ENCODE results near the gene IRF2.

The IRF2 gene

GRCh38 chr4:184404047-184404446 lies 70.3 kb downstream of the IRF2 start:
- DNase-seq = no peak

- no peak for DNase-seq
Observed at GRCh38 chr4:184403384-184403781, 71.0 kb downstream of the IRF2 start.

- DNase-seq = no peak
Observed at GRCh38 chr4:184402740-184403383, 71.5 kb downstream of the IRF2 start.

- no peak for DNase-seq
Observed at GRCh38 chr4:184402239-184402638, 72.1 kb downstream of the IRF2 start.

GRCh38 chr4:184401397-184402171 lies 72.8 kb downstream of the IRF2 start:
- no peak for DNase-seq

- DNase-seq = no peak
Observed at GRCh38 chr4:184400891-184401290, 73.5 kb downstream of the IRF2 start.

- no peak for DNase-seq
Observed at GRCh38 chr4:184400375-184400870, 73.9 kb downstream of the IRF2 start.

GRCh38 chr4:184399512-184399908 lies 74.8 kb downstream of the IRF2 start:
- no peak for DNase-seq

- no peak for DNase-seq
Observed at GRCh38 chr4:184398741-184399511, 75.4 kb downstream of the IRF2 start.

GRCh38 chr4:184397516-184398163 lies 76.7 kb downstream of the IRF2 start:
- DNase-seq = no peak

GRCh38 chr4:184396570-184397515 lies 77.5 kb downstream of the IRF2 start:
- no peak for DNase-seq

- no peak for DNase-seq
Observed at GRCh38 chr4:184395971-184396391, 78.4 kb downstream of the IRF2 start.

- no peak for DNase-seq
Observed at GRCh38 chr4:184395451-184395917, 78.9 kb downstream of the IRF2 start.

GRCh38 chr4:184392748-184393559 lies 81.4 kb downstream of the IRF2 start:
- DNase-seq = no peak

GRCh38 chr4:184392316-184392715 lies 82.0 kb downstream of the IRF2 start:
- DNase-seq = no peak

- DNase-seq = no peak
Observed at GRCh38 chr4:184389978-184390900, 84.1 kb downstream of the IRF2 start.

- no peak for DNase-seq
Observed at GRCh38 chr4:184388106-184388505, 86.2 kb downstream of the IRF2 start.

GRCh38 chr4:184387351-184387750 lies 87.0 kb downstream of the IRF2 start:
- no peak for DNase-seq

- DNase-seq = no peak
Observed at GRCh38 chr4:184386271-184386781, 88.0 kb downstream of the IRF2 start.
